Medulla oblongata (tissue), 1 donor: ENCODE measurements around the gene MCM6.
"Not testable (repeated sequence)": the region's sequence is repeated elsewhere in the genome, so short reads cannot be mapped to it uniquely, and the experiment has no call there.

Experiments used
- DNase-seq: peaks from one replicate; pipeline ENCODE4 v3.0.0-alpha.2; 2015; ENCODE audit errors: extremely low spot score

The MCM6 gene

DNA sequence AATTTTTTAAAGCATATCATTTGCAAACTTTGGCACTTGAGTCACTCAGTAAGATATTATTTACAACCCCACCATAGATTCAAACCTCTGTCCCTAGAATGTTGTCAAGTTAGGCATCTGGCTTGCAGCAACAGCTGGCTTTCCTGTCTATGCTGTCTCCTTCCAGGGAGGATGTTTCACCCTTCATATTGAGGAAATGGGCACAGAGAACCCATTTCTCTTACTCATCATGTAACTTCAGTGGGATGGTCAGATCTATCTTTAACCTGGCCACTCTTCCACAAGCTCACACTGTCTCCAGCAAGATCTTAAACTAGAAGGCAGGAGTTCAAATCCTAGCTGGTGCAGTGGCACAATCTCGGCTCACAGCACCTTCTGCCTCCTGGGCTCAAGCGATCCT lies 55.1 kb downstream of the MCM6 start:
- no peak for DNase-seq

DNA sequence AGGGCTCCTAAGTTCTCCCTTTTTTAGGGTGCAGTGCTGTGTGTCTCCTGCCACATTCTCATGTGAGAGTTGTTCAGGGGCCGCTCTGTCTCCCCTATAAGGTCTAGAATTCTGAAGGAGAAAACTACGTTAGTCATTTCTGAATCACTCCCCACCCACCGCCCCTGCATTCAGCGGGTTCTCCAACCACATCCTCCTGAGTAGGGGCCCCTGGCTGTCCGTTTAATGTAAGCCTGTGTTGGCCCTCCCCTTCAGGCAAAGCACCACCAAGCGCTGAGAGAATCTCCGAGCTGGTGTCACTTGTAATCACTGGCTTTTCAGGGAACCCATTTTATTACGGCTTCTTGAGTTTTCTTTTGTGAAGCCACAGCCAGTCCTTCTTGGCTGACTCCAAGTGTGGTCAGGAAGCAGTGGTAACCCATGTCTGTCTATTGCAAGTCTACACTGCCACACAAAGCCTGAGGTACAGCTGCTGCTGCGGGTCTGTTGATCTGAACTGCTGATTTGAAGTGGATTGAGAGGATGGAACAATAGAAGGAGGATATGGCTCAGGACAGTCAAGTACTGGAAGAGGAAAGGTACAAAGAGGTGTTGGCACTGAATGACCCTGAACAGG lies 56.1 kb downstream of the MCM6 start:
- no peak for DNase-seq

DNA sequence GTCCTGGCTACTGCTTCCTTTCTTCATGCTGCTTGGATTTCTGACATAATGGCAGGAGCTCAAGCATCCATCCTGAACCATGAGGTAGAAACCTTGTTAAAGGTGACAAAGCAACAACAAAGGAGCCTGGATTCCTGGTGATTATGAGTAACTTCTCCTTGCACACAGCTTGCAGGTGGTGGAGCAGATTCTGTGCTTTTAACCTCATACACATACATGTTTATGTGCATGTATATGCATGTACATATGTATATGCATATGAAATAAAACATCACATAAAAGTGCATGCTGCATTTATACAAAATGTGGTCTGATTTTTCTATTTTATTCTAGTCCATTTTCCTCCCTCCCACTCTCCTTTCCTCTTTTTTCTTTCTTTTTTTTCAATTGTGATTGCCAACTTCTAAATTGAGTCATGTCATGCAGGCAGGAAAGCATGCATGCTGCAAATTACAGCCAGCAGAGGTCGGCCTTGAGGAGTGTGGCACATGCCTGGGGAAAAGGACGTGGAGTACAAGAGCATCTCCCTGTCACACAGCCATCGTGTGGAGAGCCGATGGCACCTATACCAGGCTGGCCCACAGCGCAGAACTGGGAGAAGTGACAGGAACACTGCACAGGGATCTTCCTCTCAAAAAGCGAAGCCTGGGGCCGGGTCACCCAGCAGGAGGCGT lies 57.2 kb downstream of the MCM6 start:
- no peak for DNase-seq

DNA sequence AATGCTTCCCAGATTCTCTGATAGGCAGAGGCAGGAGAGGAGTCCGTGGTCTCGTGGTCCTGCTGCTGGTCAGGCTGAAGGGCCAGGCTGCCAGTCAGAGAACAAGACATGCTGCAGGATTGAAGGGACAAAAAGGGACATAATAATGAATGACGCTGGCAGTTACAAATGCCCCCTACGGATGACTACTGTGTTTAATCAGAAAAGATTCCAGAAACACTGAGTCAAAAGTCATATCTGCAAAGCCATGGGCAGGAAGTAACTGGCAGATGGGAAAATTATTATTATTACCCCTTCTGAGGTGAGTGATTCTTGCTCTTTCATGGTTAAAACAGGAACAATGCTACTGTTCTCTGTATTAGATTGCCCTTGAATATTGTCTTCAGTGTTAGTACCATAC lies 58.3 kb downstream of the MCM6 start:
- DNase-seq = no peak

DNA sequence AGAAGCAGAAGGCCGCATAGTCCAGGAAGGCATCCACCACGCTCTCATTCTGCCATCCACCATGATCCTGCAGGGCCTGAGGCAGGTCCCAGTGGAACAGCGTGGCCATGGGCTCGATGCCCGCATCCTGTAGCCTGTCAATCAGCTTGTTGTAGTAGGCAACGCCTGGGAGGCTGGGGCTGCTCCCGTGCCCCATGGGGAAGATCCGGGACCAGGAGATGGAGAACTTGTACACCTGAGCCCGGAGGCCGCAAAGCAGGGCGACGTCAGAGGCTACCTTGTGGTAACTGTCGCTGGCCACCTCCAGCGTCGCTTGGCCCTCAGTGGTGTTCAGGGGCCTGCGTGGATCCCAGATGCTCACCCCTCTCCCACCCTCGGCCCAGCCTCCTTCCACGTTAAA lies 58.8 kb downstream of the MCM6 start:
- no peak for DNase-seq

DNA sequence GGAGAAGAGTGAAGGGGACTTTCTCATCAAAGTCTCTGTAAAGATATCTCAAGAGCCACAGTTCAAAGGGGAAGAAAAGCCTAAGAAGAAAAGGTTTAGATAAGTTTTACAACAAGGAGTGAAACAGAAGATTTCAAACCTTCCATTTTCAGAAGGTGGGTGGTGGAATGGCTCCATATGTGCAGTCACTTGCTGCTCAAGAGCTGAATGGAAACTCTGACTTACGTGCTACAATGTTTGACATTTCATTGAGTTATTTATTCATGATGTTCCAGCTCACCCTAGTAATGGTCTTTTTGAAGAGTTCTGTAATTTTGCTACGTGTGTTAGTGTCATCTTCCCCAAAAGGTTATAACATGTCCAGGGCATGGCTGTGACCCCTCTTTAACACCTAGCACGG lies 61.0 kb downstream of the MCM6 start:
- no peak for DNase-seq

DNA sequence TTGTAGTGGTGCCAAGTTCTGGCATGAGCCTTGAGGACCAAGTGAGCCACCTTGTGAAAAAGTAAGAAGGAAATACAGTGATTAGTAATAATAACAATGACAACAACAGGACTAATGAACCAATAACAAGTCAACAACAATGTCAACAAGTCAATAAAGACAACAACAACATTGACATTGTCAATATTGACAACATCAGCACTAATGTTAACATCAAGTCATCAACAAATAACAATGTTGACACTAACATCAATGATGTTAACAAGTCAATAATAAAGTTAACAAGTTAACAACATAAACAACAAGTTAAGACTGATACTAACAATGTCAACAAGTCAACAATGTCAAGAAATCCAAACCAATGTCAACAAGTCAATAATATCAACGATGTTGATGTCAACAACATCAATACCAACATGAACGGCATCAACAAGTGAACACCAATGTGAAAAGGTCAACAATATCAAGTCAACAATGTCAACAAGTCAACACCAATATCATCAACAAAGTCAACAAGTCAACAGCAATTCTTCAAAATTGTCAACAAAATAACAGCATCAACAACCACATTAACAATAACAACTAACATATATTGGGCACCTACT lies 63.2 kb downstream of the MCM6 start:
- no peak for DNase-seq

DNA sequence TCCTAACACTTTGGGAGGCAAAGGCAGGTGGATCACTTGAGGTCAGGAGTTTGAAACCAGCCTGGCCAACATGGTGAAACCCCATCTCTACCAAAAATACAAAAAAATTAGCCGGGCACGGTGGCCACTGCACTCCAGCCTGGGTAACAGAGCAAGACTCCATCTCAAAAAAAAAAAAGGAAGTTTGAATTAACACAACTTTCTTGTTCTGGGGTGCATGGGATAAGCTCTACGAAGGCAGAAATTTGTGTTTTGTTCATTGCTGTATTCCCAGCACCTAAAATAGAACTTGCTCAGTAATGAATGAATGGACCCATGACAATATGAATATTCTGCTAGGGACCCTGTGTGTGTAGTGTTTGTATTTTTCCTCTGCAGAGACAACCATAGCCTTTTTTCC lies 68.4 kb downstream of the MCM6 start:
- not testable (repeated sequence) for DNase-seq

DNA sequence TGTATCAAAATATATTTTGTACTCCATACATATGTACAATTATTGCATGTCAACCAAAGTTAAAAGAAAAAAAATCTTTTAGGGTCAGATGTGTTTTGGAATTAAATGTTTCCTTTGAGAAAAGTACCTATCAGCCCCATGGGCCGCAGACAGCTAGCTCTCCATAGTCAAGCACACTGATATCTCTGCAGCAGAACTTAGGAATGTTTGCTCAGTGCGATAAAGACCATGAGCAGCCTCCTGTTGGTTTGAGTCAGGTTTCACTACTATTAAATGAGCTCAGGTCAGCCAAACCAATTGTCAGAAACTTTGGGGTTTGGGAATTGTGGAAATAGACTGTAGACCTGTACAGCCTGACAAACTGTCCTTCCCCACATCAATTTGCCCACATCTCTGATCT lies 73.0 kb downstream of the MCM6 start:
- no peak for DNase-seq

DNA sequence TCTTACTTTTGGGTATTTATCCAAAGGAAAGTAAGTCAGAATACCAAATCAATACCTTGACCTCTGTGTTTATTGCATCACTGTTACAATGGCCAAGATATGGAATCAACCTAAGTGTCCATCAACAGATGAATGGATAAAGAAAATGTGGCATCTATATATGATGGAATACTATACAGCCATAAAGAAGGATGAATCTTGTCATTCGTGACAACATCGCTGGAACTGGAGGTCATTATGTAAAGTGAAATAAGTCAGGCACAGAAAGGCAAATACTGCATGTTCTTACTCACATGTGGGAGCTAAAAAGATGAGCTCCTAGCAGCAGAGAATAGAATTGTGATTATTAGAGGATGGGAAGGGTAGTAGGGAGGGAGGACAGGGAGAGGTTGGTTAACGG lies 73.9 kb downstream of the MCM6 start:
- DNase-seq = no peak

DNA sequence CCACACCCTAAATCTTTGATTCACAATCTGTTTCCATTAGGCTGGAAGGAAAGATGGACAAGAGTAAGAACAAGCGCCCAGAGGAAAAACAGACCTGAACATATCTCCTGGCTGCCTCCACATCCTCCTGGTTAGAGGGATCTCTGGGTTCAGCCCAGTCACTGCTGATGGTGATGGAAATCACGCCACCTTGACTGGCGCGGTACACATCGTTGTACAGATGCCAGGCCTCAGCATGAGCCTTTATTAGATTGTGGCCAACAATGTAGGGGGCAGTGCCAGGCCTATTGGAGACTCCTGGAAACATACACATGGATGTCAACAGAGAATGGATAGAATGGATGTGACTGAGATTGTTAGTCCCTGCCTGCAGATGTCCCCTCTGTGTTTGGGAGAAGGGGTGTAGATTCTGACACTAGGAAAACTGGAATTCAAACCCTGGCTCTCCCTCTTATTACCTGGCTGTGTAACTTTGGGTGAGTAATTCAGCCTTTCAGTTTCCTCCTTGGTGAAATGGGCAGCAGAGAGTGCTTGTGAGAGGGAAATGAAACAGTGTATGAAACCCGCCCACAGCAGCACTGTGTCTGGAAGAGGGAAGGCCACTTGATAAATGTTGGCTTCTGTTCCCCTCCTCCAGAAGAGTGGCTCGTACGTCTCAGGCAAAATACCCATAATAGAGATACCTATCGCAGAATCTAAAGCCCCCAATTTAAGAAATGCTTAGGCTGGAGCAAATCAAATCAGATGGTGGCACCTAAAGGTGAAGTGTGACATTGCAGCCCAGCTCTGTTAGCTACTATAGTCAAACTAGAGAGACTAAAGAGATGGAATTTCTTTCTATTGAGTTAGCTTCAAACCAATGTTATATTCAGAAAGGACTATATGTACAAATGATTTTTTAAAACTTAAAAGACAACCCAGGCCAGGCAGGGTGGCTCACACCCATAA lies 75.5 kb downstream of the MCM6 start:
- DNase-seq = no peak

DNA sequence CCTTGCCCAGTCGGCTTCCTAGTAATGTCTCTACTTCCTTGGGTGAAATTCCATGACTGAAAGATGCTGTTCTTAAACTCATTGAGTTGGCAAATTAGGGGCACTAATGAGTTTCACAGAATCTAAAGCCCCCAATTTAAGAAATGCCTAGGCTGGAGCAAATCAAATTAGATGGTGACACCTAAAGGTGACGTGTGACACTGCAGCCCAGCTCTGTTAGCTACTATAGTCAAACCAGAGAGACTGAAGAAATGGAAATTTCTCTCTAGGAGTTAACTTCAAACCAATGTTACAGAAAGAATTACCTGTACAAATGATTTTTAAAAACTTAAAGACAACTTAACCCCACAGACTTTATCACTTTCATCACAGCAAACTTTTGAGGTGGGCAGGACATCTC lies 76.5 kb downstream of the MCM6 start:
- no peak for DNase-seq

DNA sequence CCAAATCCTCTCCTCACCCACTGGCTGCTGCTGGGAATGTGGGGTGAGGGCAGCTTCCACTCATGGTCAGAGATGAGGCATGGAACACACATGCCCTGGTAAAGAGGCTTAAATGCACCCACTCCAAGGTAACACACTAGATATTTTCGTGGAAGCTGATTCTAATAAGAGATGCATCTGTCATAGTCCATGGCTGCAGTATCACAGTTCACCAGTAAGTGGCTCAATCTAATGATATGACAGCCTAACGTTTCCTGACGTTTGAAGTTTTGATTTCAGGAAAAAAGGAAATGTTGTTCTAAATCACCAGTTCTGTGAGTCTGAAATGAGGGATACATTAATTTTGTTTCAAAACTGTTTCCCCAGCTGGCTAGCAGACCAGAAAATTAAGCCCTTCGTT lies 77.5 kb downstream of the MCM6 start:
- DNase-seq = no peak

DNA sequence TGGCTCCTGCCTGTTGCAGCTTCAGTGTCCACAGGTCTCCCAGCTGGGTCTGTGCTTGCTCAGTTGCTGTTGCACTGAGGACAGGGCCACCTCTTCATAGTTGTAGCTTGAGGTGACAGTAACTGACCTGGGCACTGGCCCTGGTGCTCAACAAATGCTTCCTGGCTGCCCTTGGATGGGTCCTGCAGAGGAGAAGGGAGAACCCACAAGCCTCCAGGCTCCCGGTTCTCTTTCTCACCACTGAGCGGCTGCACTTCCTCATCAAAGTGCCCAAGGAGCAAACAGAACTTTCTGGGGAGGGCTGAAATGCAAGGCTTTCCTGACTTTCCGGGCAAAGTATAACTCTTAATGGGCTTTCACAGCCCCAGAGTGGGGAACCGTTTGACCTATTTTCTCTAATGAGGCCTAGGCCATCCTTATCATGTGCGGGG lies 78.0 kb downstream of the MCM6 start:
- DNase-seq = no peak

DNA sequence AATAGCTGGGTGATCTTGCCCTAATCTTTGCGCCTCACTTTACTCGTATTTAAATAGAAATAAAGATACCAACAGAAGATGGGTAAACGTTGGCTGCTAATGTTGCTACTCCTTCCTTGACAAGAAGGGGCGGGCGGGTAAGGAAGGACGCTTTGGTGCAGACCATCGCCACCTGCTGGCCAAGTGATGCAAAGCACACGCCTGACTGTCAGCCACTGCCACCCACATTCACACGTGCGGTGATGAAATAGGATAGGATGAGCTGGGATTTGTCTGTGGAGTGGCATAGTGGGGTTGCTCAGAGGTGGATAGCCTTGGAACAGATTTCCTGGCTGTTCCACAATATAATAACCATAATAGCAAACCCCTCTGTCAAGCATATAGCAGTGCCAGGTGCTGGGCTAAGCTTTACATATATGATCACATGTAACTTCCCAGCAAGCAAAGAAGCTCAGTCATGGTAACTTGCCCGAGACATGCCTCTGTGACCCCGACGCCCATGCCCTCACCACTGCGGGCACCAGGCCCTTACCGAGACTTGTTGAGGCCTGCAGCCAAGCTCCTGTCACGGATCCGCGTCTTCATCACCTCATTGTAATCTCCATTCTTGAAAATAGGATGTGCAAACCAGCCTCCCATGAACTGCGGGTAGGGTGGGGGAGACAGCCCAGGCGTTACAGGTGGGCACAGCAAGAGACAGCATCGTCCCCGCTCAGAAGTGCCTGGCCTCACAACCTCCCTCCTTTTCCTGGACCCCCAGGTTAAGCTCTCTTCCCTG lies 78.6 kb downstream of the MCM6 start:
- DNase-seq = peak; percentile 57

DNA sequence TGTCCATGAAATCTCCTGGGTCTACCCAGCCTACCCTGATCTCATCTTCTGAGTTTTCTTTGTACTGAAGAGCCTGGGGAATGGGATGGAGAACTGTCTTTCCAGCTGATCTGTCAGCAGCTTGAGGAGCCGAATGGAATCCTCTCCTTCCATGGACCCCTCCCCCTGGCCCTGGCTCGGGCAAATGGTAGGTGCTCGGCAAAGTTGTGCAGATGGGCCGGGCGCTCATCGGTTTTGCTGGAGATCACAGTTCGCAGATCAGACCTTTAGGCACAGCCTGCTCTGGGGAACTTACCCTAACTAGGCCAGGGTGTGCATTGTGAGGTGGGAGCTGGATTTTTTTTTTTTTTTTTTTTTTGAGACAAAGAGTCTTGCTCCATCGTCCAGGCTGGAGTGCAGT lies 79.6 kb downstream of the MCM6 start:
- DNase-seq = no peak

DNA sequence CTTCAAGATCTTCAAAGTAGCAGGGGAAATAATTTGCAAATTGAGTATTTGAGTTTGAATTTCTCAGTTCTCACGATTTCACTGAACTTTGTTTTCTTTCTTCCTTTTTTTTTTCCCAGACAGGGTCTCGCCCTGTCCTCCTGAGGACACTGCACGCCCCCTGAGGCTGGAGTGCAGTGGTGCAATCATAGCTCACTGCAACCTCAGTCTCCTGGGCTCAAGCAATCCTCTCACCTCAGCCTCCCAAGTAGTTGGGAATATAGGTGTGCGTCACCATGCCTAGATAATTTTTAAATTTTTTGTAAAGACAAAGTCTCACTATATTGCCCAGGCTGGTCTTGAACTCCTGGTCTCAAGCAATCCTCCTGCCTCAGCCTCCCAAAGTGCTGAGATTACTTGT lies 80.6 kb downstream of the MCM6 start:
- not testable (repeated sequence) for DNase-seq

DNA sequence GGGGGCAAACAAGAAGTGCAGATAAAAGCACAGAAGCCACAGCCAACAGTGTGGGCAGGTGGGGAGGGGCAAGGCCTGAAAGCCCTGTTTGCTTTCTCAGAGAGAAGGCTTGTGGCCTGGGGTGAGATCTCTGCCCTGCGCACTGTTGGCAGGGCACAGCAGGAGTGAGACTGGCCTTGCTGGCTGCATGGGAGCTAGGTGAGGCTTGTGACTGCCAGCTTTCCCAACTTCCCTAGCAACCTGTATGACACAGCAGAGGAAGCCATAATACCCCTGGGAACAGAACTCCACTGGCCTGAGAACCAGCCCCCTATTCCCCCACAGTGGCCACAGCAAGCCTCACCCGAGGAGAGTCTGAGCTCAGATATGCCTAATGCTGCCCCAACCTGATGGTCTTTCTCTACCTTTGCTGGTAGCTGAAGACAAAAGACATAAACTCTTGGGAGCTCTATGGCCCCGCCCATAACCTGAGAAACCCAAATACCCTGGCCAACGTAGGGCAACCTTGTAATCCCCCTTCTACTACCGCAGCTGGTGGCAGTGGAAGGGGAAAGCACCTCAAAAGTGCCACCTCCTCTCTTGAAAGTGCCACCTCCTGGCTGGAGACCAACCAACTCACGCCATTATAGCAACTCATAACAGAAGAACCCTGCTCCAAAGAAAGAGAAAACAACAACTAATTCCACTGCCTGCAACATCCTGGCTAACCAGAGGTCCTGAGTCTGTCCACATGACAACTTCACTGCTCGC lies 83.7 kb downstream of the MCM6 start:
- DNase-seq = no peak

DNA sequence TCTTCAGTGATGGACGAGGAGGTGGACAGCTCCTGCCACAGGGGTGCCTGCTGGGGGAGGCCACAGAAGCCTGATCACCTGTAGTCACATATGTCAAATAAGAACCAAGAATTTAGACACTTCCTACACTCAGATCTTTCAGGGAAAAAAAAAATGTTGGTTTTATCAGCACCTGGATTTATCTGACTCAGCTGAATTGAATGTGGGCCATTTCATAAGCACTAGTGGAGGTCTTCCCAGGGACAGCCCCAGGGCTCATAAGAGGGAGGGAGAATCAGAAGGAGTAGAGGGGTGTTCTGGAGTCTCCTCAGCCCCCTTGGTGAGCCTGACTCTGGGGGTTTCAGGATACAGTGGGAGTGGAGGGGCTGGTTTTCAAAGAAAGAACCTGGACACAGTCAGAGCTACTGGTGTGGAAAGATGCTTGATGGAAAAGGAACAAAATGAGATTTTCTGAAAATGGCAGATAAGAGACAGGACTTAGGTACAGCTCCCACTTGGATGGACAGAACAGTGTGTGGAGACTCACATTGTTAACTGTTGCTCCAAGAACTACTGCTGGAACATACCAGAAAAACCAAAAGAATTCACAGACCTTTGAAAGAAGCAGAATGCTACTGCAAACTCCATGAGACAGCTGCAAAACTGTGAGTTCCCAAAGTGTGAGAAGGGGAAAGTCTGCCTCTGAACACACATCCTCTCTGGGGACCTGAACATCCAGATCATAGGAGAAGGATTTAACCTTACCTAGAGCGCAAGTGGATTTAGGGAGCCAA lies 84.6 kb downstream of the MCM6 start:
- no peak for DNase-seq

DNA sequence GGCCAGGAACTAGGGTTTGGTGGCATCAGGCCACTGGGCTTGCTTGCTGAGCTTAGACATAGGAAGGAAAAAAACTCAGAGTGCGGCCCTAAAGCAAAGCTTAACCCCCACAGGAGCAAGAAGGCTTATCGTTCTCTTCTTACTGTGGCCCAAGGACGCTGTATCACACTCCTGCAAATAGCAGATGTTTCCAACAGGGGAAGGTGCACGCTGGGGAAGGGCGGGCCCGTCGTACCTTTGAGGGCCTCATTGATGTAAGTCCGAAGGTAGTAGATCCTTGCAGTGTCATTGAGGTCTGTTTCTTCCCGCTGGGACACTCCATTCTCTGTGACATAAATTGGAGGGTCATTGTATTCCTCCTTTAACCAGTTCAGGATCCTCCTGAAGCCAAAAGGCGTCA lies 85.8 kb downstream of the MCM6 start:
- DNase-seq = no peak
